ENCODE measurements around the gene PLA2G6.

Gene PLA2G6

GRCh38 chr22:38072322-38073149 lies 109.1 kb downstream of the PLA2G6 start:
- no peak for DNase-seq (ENCODE audit: low read depth in 2 of 2)

GRCh38 chr22:38071421-38072321 lies 110.0 kb downstream of the PLA2G6 start:
- no peak for DNase-seq (ENCODE audit: low read depth in 2 of 2)

- no peak for DNase-seq (ENCODE audit: low read depth in 2 of 2)
Observed at GRCh38 chr22:38070250-38070921, 111.2 kb downstream of the PLA2G6 start.

- no peak for DNase-seq (ENCODE audit: low read depth in 2 of 2)
Observed at GRCh38 chr22:38069372-38070249, 112.0 kb downstream of the PLA2G6 start.

GRCh38 chr22:38068641-38069371 lies 112.8 kb downstream of the PLA2G6 start:
- no peak for DNase-seq (ENCODE audit: low read depth in 2 of 2)

- DNase-seq (ENCODE audit: low read depth in 2 of 2), result no peak
Observed at GRCh38 chr22:38067761-38068360, 113.8 kb downstream of the PLA2G6 start.

GRCh38 chr22:38067028-38067415 lies 114.6 kb downstream of the PLA2G6 start:
- no peak for DNase-seq (ENCODE audit: low read depth in 2 of 2)

- no peak for DNase-seq (ENCODE audit: low read depth in 2 of 2)
Observed at GRCh38 chr22:38066381-38067027, 115.1 kb downstream of the PLA2G6 start.

- no peak for DNase-seq (ENCODE audit: low read depth in 2 of 2)
Observed at GRCh38 chr22:38065539-38065938, 116.1 kb downstream of the PLA2G6 start.

- DNase-seq (ENCODE audit: low read depth in 2 of 2), result no peak
Observed at GRCh38 chr22:38062791-38063190, 118.8 kb downstream of the PLA2G6 start.

Data from stimulated activated CD4-positive, alpha-beta T cell treated with anti-CD3 and anti-CD28 coated beads, Interleukin-4, amount 100 ng/mL, for 48 hours (primary cell).